Upper lobe of left lung (tissue), 6 donors: ENCODE measurements around the gene SLFN13. TPM values are rescaled to one million over a fixed set of nuclear protein-coding genes. Genes with fewer than 3 reads are reported as not detected.
"Not testable (repeated sequence)": the region's sequence is repeated elsewhere in the genome, so short reads cannot be mapped to it uniquely, and the experiment has no call there.

Experiments
- ATAC-seq, 2 donors: fragments of 200-7000 bp; cut with Tn5 transposase; one replicate each; pipeline ENCODE4 v1.9.1; 2022; ENCODE audit warnings: mild to moderate bottlenecking in 2 of 2, moderate library complexity in 2 of 2; ENCODE audit not compliant: low FRiP score in 2 of 2
- DNase-seq, 2 donors: peaks; one replicate each; pipeline ENCODE4 v3.0.0-alpha.2; 2019 to 2020
- H3K27ac ChIP-seq, 4 donors: fragments of 200-600 bp; sonication (generic); one replicate each; pipeline ENCODE4 v1.5.1; 2016 to 2019
- H3K27me3 ChIP-seq, 4 donors: fragments of 200-600 bp; sonication (generic); one replicate each; pipeline ENCODE4 v1.5.1; 2017 to 2019
- H3K36me3 ChIP-seq, 4 donors: fragments of 200-600 bp; sonication (generic); one replicate each; pipeline ENCODE4 v1.5.1; 2016 to 2019
- H3K4me1 ChIP-seq, 4 donors: fragments of 200-600 bp; sonication (generic); one replicate each; pipeline ENCODE4 v1.5.1; 2018 to 2019
- H3K4me3 ChIP-seq, 4 donors: fragments of 200-600 bp; sonication (generic); one replicate each; pipeline ENCODE4 v1.5.1; 2017 to 2019; ENCODE audit warnings: mild to moderate bottlenecking in 2 of 4, moderate library complexity in 1 of 4
- H3K9me3 ChIP-seq, 4 donors: fragments of 200-600 bp; sonication (generic); one replicate each; pipeline ENCODE4 v1.5.1; 2018 to 2019
- EP300 ChIP-seq, 4 donors: sonication (generic); formaldehyde crosslinking; IDR thresholded peaks; one replicate each; pipeline ENCODE4 v1.5.1; 2017; ENCODE audit warnings: antibody characterized with exemption in 4 of 4, control low read depth in 2 of 4
- POLR2A ChIP-seq, 4 donors: fragments of 450-650 bp; IDR thresholded peaks; one replicate each; pipeline ENCODE4 v1.5.1; 2016 to 2017; ENCODE audit warnings: antibody characterized with exemption in 4 of 4, mild to moderate bottlenecking in 2 of 4
- POLR2AphosphoS5 ChIP-seq, 2 donors: sonication (generic); formaldehyde crosslinking; IDR thresholded peaks; one replicate each; pipeline ENCODE4 v1.5.1; 2017; ENCODE audit warnings: antibody characterized with exemption in 2 of 2
- WGBS, 2 donors: methylation state at CpG; one replicate each; pipeline ENCODE4 v1.1.5; 2017 to 2018; 5-methylcytosine and 5-hydroxymethylcytosine counted together
- small RNA-seq, 4 donors: library from RNA; depleted of rRNA; stranded (forward); fragments of <200 nt; gene quantifications; one replicate each; pipeline ENCODE3, GENCODE V24; 2016
- total RNA-seq, 6 donors: library from RNA; depleted of rRNA in 4 of 6; stranded (reverse); fragments of >200 nt in 4 of 6; gene quantifications; one replicate each; pipeline versions ENCODE4 v1.1.0 to v1.2.1, GENCODE V29; 2016 to 2021
- TF ChIP-seq, protein P1 (sequence below), 6 experiments: fragments of 450-650 bp in 4 of 6; fragments of 200-600 bp in 2 of 6; sonication (generic) in 2 of 6; IDR thresholded peaks; one replicate each; pipeline ENCODE4 v1.5.1; 2016 to 2019; ENCODE audit warnings: antibody characterized with exemption in 6 of 6
- donor health status: DM: no; HTN: no; CAD: no; lungs with moderate emphysema.
- donor health status: DM: no; HTN: yes; CAD: no; lungs with severe emphysema.

SLFN13 gene
- total RNA-seq, 6 donors from 2014 or later, result 9.1 to 46.8 (median 19.2) TPM

DNA sequence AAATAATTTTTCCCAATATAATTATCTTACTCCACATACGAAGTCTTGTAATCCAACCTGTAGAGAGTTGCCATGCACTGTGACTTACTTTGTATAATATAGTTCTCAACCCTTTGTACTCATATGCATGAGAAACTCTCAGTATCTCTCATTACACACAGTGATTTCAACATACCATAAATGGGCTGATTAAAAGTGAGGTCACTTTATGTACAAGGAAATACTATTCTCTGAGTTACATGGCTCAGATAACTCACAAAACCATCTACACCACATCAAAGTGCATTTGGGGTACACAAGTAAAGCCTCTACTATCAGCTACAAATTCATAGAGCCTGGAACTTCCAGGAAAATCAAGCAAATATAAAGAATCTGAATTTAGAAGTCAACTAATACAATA lies 44.2 kb downstream of the SLFN13 start:
- Histone ChIP-seq H3K27ac (no peak overlapping the region), H3K4me1 (no peaks in the 10 kb centered on the region), H3K27me3 (no peaks in the 10 kb centered on the region), H3K4me3 (no peak overlapping the region), H3K9me3 (no peaks in the 10 kb centered on the region), H3K36me3 (peaks cover 0 to 14% (median 2%) of the 10 kb centered on the region in 4 donors)
- no peak for DNase-seq
- no peak for TF ChIP-seq EP300 (IDR thresholded peaks at IDR 0.05)
- TF ChIP-seq POLR2AphosphoS5 (IDR thresholded peaks at IDR 0.05), result no peak
- TF ChIP-seq, protein P1, sequence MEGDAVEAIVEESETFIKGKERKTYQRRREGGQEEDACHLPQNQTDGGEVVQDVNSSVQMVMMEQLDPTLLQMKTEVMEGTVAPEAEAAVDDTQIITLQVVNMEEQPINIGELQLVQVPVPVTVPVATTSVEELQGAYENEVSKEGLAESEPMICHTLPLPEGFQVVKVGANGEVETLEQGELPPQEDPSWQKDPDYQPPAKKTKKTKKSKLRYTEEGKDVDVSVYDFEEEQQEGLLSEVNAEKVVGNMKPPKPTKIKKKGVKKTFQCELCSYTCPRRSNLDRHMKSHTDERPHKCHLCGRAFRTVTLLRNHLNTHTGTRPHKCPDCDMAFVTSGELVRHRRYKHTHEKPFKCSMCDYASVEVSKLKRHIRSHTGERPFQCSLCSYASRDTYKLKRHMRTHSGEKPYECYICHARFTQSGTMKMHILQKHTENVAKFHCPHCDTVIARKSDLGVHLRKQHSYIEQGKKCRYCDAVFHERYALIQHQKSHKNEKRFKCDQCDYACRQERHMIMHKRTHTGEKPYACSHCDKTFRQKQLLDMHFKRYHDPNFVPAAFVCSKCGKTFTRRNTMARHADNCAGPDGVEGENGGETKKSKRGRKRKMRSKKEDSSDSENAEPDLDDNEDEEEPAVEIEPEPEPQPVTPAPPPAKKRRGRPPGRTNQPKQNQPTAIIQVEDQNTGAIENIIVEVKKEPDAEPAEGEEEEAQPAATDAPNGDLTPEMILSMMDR (IDR thresholded peaks at IDR 0.05), result no peak
- TF ChIP-seq POLR2A (IDR thresholded peaks at IDR 0.05), result no peak
- no peak for ATAC-seq
- WGBS, 2 donors, result 84 to 88% methylated on average over 1 of the region's 1 CpG

GRCh38 chr17:35393783-35394182 lies 54.8 kb downstream of the SLFN13 start:
- peak in 1 of 2 donors; percentile 41 for DNase-seq
- not testable (repeated sequence) for H3K4me1 ChIP-seq, H3K4me3 ChIP-seq, H3K27me3 ChIP-seq, H3K27ac ChIP-seq, H3K9me3 ChIP-seq, ATAC-seq, H3K36me3 ChIP-seq
- WGBS, 2 donors, result 92% methylated on average over 13 of the region's 13 CpGs

- Histone ChIP-seq H3K36me3 (no peaks in the 10 kb centered on the region), H3K4me3 (no peak overlapping the region), H3K27me3 (no peaks in the 10 kb centered on the region), H3K4me1 (no peaks in the 10 kb centered on the region), H3K27ac (no peak overlapping the region), H3K9me3 (no peaks in the 10 kb centered on the region)
- ATAC-seq (no peak), DNase-seq (no peak)
- 31 to 39% methylated on average over 2 of the region's 2 CpGs for WGBS, 2 donors
- TF ChIP-seq POLR2A (IDR thresholded peaks at IDR 0.05), result no peak
- no peak for TF ChIP-seq POLR2AphosphoS5 (IDR thresholded peaks at IDR 0.05)
- TF ChIP-seq, protein P1 (IDR thresholded peaks at IDR 0.05), result no peak
- no peak for TF ChIP-seq EP300 (IDR thresholded peaks at IDR 0.05)
Observed at GRCh38 chr17:35390663-35391062, 57.9 kb downstream of the SLFN13 start.

- Histone ChIP-seq H3K36me3 (no peaks in the 10 kb centered on the region), H3K9me3 (no peaks in the 10 kb centered on the region), H3K27ac (no peak overlapping the region), H3K27me3 (no peaks in the 10 kb centered on the region), H3K4me1 (no peaks in the 10 kb centered on the region), H3K4me3 (no peak overlapping the region)
- WGBS, 2 donors, result 80 to 100% methylated on average over 1 to 2 of the region's 2 CpGs
- DNase-seq, result no peak
- TF ChIP-seq POLR2AphosphoS5 (IDR thresholded peaks at IDR 0.05) (no peak), POLR2A (IDR thresholded peaks at IDR 0.05) (no peak), EP300 (IDR thresholded peaks at IDR 0.05) (no peak)
- TF ChIP-seq, protein P1 (IDR thresholded peaks at IDR 0.05), result no peak
- ATAC-seq, result no peak
Observed at GRCh38 chr17:35390156-35390555, 58.4 kb downstream of the SLFN13 start.

DNA sequence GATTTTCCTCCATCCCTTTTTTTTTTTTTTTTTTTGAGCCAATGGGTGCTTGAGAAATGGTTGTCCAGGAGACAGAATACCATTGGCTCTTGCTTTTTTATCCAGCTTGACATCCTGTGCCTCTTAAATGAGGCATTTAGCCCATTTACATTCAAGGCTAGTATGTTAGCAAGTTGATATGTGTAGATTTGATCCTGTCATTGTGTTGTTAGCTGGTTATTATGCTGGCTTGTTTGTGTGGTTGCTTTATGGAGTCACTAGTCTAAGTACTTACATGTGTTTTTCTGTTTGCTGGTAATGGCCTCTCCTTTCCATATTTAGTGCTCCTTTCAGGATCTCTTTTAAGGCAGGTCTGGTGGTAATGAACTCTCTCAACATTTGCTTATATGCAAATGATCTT lies 61.1 kb downstream of the SLFN13 start:
- no peak overlapping the region for H3K4me3 ChIP-seq
- no peaks in the 10 kb centered on the region for H3K4me1 ChIP-seq
- no peaks in the 10 kb centered on the region for H3K36me3 ChIP-seq
- TF ChIP-seq, protein P1 (IDR thresholded peaks at IDR 0.05), result no peak
- TF ChIP-seq POLR2A (IDR thresholded peaks at IDR 0.05) (no peak), POLR2AphosphoS5 (IDR thresholded peaks at IDR 0.05) (no peak), EP300 (IDR thresholded peaks at IDR 0.05) (no peak)
- ATAC-seq (no peak), DNase-seq (no peak)
- H3K9me3 ChIP-seq, result no peaks in the 10 kb centered on the region
- H3K27ac ChIP-seq, result no peak overlapping the region
- H3K27me3 ChIP-seq, result no peaks in the 10 kb centered on the region

Small RNA genes lying within 50 kb of the gene (small RNA-seq; reads per million reads assigned to genes)
- gene AC060766.5, result 0 to 0.12 (median 0) reads per million in 4 donors

Other genes starting within 250 kb of the SLFN13 start
- 10 to 100 TPM; 26.7 to 48.5 (median 43.2) TPM for gene SLFN5, start 205.7 kb downstream of the SLFN13 start, total RNA-seq
- 100 to 1,000 TPM in 2 of 6 donors, 10 to 100 TPM in 4; 33.6 to 101 (median 57.0) TPM for gene SLFN11, start 75.1 kb downstream of the SLFN13 start, total RNA-seq
- 10 to 100 TPM in 5 of 6 donors, 1 to 10 TPM in 1; 7.0 to 26.2 (median 12.3) TPM for gene SLFN12, start 16.3 kb downstream of the SLFN13 start, total RNA-seq
- 10 to 100 TPM in 2 of 6 donors, 1 to 10 TPM in 4; 2.5 to 26.2 (median 5.9) TPM for gene SLFN12L, start 88.9 kb upstream of the SLFN13 start, total RNA-seq
- gene SLFN14, start 112.1 kb upstream of the SLFN13 start, total RNA-seq, result 1 to 10 TPM in 1 of 6 donors, under 1 TPM in 4, not detected in 1; 0.09 to 1.8 (median 0.30) TPM
- 1 to 10 TPM; 3.8 to 6.6 (median 5.2) TPM for gene PEX12, start 129.8 kb upstream of the SLFN13 start, total RNA-seq
- 100 to 1,000 TPM in 3 of 6 donors, 10 to 100 TPM in 3; 52.7 to 140 (median 101) TPM for gene AP2B1, start 138.6 kb upstream of the SLFN13 start, total RNA-seq